LNCaP clone FGC (cell line): Measurements from ENCODE around the gene DSG2.

Experiments used
- DNase-seq: peaks from one replicate; pipeline ENCODE4 v3.0.0-alpha.2; 2011; ENCODE audit warnings: low read depth
- H3K4me3 ChIP-seq: 2 replicates; pipeline ENCODE4 v1.5.1; 2011; ENCODE audit warnings: mild to moderate bottlenecking, low read depth, low read length, control low read depth
- TF ChIP-seq, protein P1 (sequence below): IDR thresholded peaks from 2 replicates; pipeline ENCODE4 v1.5.1; 2012; ENCODE audit warnings: mild to moderate bottlenecking; ENCODE audit not compliant: control insufficient read depth, insufficient read depth; ENCODE audit errors: extremely low read depth

Gene DSG2

GRCh38 chr18:31508781-31509180 lies 10.8 kb downstream of the DSG2 start:
- no peak for DNase-seq
- no peak overlapping the region for H3K4me3 ChIP-seq
- TF ChIP-seq, protein P1, sequence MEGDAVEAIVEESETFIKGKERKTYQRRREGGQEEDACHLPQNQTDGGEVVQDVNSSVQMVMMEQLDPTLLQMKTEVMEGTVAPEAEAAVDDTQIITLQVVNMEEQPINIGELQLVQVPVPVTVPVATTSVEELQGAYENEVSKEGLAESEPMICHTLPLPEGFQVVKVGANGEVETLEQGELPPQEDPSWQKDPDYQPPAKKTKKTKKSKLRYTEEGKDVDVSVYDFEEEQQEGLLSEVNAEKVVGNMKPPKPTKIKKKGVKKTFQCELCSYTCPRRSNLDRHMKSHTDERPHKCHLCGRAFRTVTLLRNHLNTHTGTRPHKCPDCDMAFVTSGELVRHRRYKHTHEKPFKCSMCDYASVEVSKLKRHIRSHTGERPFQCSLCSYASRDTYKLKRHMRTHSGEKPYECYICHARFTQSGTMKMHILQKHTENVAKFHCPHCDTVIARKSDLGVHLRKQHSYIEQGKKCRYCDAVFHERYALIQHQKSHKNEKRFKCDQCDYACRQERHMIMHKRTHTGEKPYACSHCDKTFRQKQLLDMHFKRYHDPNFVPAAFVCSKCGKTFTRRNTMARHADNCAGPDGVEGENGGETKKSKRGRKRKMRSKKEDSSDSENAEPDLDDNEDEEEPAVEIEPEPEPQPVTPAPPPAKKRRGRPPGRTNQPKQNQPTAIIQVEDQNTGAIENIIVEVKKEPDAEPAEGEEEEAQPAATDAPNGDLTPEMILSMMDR, result no peak

DNA sequence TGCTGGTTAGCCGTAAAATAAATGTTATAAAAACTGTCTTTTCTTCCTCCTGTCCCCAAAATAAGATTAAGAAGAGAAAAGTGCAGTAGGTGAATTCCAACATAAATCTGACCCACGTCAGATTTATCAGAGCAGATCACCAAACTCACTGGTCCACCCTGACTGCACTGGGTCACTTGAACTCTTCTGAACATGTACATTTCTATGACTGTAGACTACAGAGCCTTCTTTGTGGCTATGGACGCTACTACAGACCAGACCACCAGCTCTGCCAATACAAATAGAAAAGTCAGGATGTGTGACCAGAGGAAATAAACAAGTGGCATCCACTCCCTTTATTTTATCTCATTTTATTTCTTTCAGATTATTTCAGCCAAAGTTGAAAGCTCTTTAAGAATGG lies 11.6 kb downstream of the DSG2 start:
- no peak overlapping the region for H3K4me3 ChIP-seq
- TF ChIP-seq, protein P1, result no peak
- no peak for DNase-seq

- DNase-seq, result no peak
- no peak overlapping the region for H3K4me3 ChIP-seq
- TF ChIP-seq, protein P1, result no peak
Measured at GRCh38 chr18:31510319-31510718, 12.3 kb downstream of the DSG2 start.

GRCh38 chr18:31511098-31511497 lies 13.1 kb downstream of the DSG2 start:
- no peak for DNase-seq
- TF ChIP-seq, protein P1, result no peak
- H3K4me3 ChIP-seq, result no peak overlapping the region

GRCh38 chr18:31512203-31512764 lies 14.3 kb downstream of the DSG2 start:
- H3K4me3 ChIP-seq, result no peak overlapping the region
- TF ChIP-seq, protein P1, result no peak
- no peak for DNase-seq

DNA sequence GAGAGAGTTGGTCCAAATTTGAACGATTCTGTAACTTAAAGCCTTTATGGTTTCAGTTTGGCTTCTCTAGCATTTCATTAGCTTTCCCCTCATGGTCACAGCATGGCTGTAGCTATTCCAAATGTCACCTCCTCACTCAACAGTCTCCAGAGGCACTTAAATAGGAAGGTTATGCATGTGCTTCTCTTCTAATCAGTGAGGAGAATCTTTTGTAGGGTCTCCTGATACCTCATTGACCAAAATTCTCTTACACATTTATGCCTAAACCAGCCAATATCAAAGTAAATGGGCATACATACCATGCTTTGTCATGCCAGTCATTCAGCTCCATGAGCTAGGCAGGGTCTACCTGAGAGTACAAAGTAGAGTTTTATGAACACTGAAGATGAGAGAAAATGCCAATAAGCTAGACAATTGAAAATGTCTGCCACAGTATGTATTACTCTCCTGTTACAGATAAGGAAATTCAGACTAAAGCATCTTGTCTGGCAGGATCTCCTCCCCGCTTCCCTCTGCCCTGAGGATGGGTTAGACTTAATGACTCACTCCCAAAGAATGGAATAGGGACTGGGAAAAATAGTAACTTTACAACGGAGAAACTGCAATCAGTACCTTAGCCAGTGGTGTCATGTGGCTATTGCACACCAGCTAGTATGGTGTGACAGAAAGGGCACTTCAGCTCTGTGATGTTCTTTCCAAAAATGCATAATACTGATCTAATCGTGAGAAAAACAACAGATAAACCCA lies 15.4 kb downstream of the DSG2 start:
- H3K4me3 ChIP-seq, result no peak overlapping the region
- no peak for DNase-seq
- TF ChIP-seq, protein P1, result no peak

DNA sequence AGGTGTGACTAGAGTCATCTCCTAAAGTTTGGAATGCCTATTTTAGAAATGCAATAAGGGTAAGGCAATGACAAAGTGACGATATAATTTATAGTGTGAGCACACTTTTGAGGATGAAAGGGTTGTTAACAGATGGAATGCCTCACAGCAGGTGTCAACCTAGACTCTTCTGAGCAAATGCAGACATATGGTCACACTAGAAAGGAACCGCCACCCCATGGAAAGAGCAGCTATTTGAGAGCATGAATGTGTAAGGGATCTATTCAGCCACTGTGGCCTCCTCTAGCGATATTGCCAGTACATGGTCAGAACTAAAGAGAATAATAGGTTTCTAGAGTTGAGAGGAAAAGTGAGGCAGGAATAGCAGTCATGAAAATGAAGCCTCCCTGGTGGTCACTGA lies 18.5 kb downstream of the DSG2 start:
- H3K4me3 ChIP-seq, result no peak overlapping the region
- TF ChIP-seq, protein P1, result no peak
- DNase-seq, result no peak
